ENCODE measurements around the gene FGF19. TPM values are rescaled to one million over a fixed set of nuclear protein-coding genes. Genes with fewer than 3 reads are reported as not detected.

FGF19 gene
- total RNA-seq, 3 donors from 2014 or later (not counting 1 experiment from before 2014, with no cell fraction given), result not detected

- Histone ChIP-seq H3K9me3 (ENCODE audit: control insufficient read depth, insufficient read depth, low read length) (no peaks in the 10 kb centered on the region), H3K4me1 (ENCODE audit: control insufficient read depth, insufficient read depth, low read length) (peaks cover 7% of the 10 kb centered on the region), H3K4me3 (ENCODE audit: low read length) (no peak overlapping the region), H3K36me3 (ENCODE audit: control insufficient read depth, insufficient read depth, low read length) (no peaks in the 10 kb centered on the region), H3K27ac (ENCODE audit: low read length) (no peak overlapping the region), H3K27me3 (ENCODE audit: control insufficient read depth, insufficient read depth, low read length) (peaks cover 9% of the 10 kb centered on the region)
- Mint-ChIP-seq H3K9me3 (no peaks in the 10 kb centered on the region), H3K4me1 (peaks cover 0 to 9% of the 10 kb centered on the region in 2 donors), H3K27me3 (ENCODE audit: low read depth in 2 of 2) (peaks cover 26 to 31% of the 10 kb centered on the region in 2 donors), H3K27ac (no peak overlapping the region), H3K36me3 (no peaks in the 10 kb centered on the region), H3K4me3 (no peak overlapping the region)
- TF ChIP-seq CTCF (IDR thresholded peaks at IDR 0.05), result no peak
- intact Hi-C loops (cut with micrococcal nuclease), result loop anchor here (5.0 kb wide), 1 partner anchor 510 kb away; no protein-coding TSS in a partner anchor
- ATAC-seq, result no peak
- DNase-seq, result no peak
- 84% methylated on average over 8 of the region's 8 CpGs for WGBS (ENCODE audit: insufficient coverage)
These were observed 17.0 kb downstream of the FGF19 start for GRCh38 chr11:69686856-69687255.

GRCh38 chr11:69686452-69686851 lies 17.4 kb downstream of the FGF19 start:
- H3K27ac ChIP-seq (ENCODE audit: low read length), result no peak overlapping the region
- DNase-seq (no peak), ATAC-seq (no peak)
- no peak for TF ChIP-seq CTCF (IDR thresholded peaks at IDR 0.05)
- peaks cover 0 to 9% of the 10 kb centered on the region in 2 donors for H3K4me1 Mint-ChIP-seq
- no peak overlapping the region for H3K27ac Mint-ChIP-seq
- no peaks in the 10 kb centered on the region for H3K36me3 Mint-ChIP-seq
- H3K9me3 Mint-ChIP-seq, result no peaks in the 10 kb centered on the region
- peaks cover 5% of the 10 kb centered on the region for H3K27me3 ChIP-seq (ENCODE audit: control insufficient read depth, insufficient read depth, low read length)
- intact Hi-C loops (cut with micrococcal nuclease), result loop anchor here (5.0 kb wide), 1 partner anchor 511 kb away; no protein-coding TSS in a partner anchor
- 84% methylated on average over 13 of the region's 13 CpGs for WGBS (ENCODE audit: insufficient coverage)
- H3K4me1 ChIP-seq (ENCODE audit: control insufficient read depth, insufficient read depth, low read length), result peaks cover 7% of the 10 kb centered on the region
- peaks cover 26 to 27% of the 10 kb centered on the region in 2 donors for H3K27me3 Mint-ChIP-seq (ENCODE audit: low read depth in 2 of 2)
- H3K36me3 ChIP-seq (ENCODE audit: control insufficient read depth, insufficient read depth, low read length), result no peaks in the 10 kb centered on the region
- H3K4me3 ChIP-seq (ENCODE audit: low read length), result no peak overlapping the region
- no peak overlapping the region for H3K4me3 Mint-ChIP-seq
- H3K9me3 ChIP-seq (ENCODE audit: control insufficient read depth, insufficient read depth, low read length), result no peaks in the 10 kb centered on the region

DNA sequence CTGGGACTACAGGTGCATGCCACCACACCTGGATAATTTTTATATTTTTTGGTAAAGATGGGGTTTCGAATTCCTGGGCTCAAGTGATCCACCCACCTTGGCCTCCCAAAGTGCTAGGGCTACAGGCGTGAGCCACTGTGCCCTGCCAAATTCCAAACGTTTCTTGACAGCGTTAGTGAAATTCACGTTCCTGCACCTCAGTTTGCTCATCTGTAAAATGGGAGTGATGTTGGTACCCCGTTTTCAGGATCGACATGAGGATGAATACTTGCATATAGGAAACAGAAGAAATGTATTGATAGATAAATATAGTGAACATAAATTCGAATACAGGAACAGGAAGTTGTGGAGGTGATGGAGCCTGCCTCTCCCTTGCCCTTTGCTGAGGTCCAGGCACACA lies 18.5 kb downstream of the FGF19 start:
- ATAC-seq, result no peak
- Mint-ChIP-seq H3K4me1 (peaks cover 0 to 9% of the 10 kb centered on the region in 2 donors), H3K27me3 (ENCODE audit: low read depth in 2 of 2) (peaks cover 23 to 25% of the 10 kb centered on the region in 2 donors), H3K27ac (no peak overlapping the region), H3K36me3 (no peaks in the 10 kb centered on the region), H3K4me3 (no peak overlapping the region), H3K9me3 (no peaks in the 10 kb centered on the region)
- no peaks in the 10 kb centered on the region for H3K9me3 ChIP-seq (ENCODE audit: control insufficient read depth, insufficient read depth, low read length)
- TF ChIP-seq CTCF (IDR thresholded peaks at IDR 0.05), result no peak
- H3K4me1 ChIP-seq (ENCODE audit: control insufficient read depth, insufficient read depth, low read length), result peaks cover 7% of the 10 kb centered on the region
- intact Hi-C loops (cut with micrococcal nuclease), result loop anchor here (5.0 kb wide), 1 partner anchor 512 kb away; no protein-coding TSS in a partner anchor
- no peak overlapping the region for H3K27ac ChIP-seq (ENCODE audit: low read length)
- H3K27me3 ChIP-seq (ENCODE audit: control insufficient read depth, insufficient read depth, low read length), result peaks cover 4% of the 10 kb centered on the region
- no peak overlapping the region for H3K4me3 ChIP-seq (ENCODE audit: low read length)
- H3K36me3 ChIP-seq (ENCODE audit: control insufficient read depth, insufficient read depth, low read length), result no peaks in the 10 kb centered on the region
- no peak for DNase-seq
- 45% methylated on average over 8 of the region's 8 CpGs for WGBS (ENCODE audit: insufficient coverage)

GRCh38 chr11:69684651-69685050 lies 19.2 kb downstream of the FGF19 start:
- Mint-ChIP-seq H3K4me1 (peaks cover 0 to 9% of the 10 kb centered on the region in 2 donors), H3K27me3 (ENCODE audit: low read depth in 2 of 2) (peaks cover 16 to 20% of the 10 kb centered on the region in 2 donors), H3K9me3 (no peaks in the 10 kb centered on the region), H3K27ac (no peak overlapping the region), H3K36me3 (no peaks in the 10 kb centered on the region), H3K4me3 (no peak overlapping the region)
- Histone ChIP-seq H3K4me1 (ENCODE audit: control insufficient read depth, insufficient read depth, low read length) (peaks cover 7% of the 10 kb centered on the region), H3K27ac (ENCODE audit: low read length) (no peak overlapping the region), H3K9me3 (ENCODE audit: control insufficient read depth, insufficient read depth, low read length) (no peaks in the 10 kb centered on the region), H3K27me3 (ENCODE audit: control insufficient read depth, insufficient read depth, low read length) (peaks cover 4% of the 10 kb centered on the region), H3K4me3 (ENCODE audit: low read length) (no peak overlapping the region), H3K36me3 (ENCODE audit: control insufficient read depth, insufficient read depth, low read length) (no peaks in the 10 kb centered on the region)
- intact Hi-C loops (cut with micrococcal nuclease), result loop anchor here (5.0 kb wide), 1 partner anchor 513 kb away; no protein-coding TSS in a partner anchor
- TF ChIP-seq CTCF (IDR thresholded peaks at IDR 0.05), result no peak
- 80% methylated on average over 11 of the region's 11 CpGs for WGBS (ENCODE audit: insufficient coverage)
- no peak for DNase-seq
- ATAC-seq, result no peak
